ENCODE results near the gene LRRFIP2.

Gene LRRFIP2

DNA sequence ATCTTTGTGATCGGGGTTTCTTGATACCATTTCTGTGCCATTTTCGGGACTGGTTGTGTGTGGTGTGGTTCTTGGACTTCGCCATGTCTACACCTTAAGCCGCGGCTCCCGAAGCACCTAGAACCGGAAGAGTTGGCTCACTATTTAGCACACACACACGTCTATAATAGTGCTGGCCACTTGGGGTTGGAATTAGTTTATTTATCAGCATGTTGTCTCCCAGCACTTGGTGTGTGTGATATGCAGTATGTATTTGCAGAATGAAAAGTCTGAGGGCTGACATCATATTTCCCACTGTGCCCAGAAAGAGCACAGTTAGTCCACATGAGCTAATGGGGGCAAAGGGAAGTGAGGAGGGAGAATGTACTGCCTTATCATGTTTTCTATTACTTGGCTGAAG, 157.5 kb downstream of the LRRFIP2 start:
- no peak for DNase-seq

DNA sequence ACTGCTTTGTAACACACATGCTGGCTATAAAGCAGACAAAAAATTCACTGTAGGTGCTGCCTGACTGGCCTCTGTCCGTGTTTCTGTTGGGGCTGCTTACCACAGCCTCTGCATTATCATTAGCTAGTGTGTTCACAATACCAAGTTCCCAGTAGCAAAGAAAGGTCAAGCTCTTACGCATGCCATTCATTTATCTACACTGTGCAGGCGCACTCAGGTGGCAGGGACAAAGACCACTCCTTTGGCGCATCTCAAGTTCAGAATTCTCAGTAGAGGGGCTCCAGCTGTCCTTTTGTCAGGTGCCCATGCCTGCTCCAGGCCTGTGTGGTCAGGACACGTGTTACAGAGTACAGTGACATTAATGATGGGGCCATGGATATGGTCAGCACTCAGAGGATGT, 158.7 kb downstream of the LRRFIP2 start:
- DNase-seq = no peak

DNA sequence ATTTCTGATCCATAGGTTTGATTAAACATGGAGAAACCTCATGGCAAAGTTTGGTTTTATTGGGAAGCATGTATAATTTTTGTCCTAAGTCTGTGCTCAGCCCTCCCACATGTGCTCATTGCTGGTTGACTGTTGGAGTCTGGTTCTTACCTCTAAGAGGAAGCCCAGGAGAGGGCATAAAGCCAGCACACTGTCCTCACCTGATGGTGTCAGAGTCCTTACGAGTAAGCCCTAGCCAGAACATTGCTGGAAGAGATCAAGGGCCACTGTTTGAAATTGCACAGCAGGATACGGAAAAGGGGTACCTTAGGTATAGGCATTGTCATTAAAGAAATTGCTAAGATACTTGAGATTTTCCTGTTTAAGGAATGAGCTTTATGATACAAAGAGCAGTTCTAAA, 159.8 kb downstream of the LRRFIP2 start:
- DNase-seq = no peak

Measured in SHP77 (cell line).